ENCODE measurements around the gene KRTAP13-1. TPM values are rescaled to one million over a fixed set of nuclear protein-coding genes. Genes with fewer than 3 reads are reported as not detected.

Gene KRTAP13-1
- total and polyA plus RNA-seq, 4 donors, result not detected

DNA sequence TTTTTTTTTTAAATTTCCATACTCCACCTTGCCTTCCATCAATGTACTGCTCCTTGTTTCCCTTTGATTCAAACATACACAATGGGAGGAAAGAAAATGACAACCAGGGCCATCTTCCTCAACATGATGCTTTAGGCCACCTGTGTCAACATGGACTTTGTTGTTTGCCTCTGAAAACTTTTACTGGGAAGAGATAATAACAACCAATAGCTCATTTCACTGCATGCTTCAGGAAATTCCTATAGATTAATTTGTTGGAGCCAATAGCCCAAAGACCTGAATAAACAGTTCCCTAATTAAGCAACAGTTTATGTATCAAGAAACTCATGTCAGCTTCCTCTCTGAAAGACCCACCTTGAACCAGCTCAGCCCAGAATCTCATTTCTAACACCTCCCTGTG is 47.4 kb downstream of the KRTAP13-1 start:
- TF ChIP-seq, protein P1, sequence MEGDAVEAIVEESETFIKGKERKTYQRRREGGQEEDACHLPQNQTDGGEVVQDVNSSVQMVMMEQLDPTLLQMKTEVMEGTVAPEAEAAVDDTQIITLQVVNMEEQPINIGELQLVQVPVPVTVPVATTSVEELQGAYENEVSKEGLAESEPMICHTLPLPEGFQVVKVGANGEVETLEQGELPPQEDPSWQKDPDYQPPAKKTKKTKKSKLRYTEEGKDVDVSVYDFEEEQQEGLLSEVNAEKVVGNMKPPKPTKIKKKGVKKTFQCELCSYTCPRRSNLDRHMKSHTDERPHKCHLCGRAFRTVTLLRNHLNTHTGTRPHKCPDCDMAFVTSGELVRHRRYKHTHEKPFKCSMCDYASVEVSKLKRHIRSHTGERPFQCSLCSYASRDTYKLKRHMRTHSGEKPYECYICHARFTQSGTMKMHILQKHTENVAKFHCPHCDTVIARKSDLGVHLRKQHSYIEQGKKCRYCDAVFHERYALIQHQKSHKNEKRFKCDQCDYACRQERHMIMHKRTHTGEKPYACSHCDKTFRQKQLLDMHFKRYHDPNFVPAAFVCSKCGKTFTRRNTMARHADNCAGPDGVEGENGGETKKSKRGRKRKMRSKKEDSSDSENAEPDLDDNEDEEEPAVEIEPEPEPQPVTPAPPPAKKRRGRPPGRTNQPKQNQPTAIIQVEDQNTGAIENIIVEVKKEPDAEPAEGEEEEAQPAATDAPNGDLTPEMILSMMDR (IDR thresholded peaks at IDR 0.05; ENCODE audit: control extremely low read depth, extremely low read depth), result no peak
- H3K36me3 ChIP-seq (ENCODE audit: control insufficient read depth in 4 of 4, insufficient read depth in 4 of 4, low read length in 4 of 4), result no peaks in the 10 kb centered on the region
- no peak for ATAC-seq (ENCODE audit: insufficient read depth, low FRiP score)
- H3K9me3 ChIP-seq (ENCODE audit: control insufficient read depth in 4 of 4, insufficient read depth in 3 of 4, low read length in 3 of 4), result no peaks in the 10 kb centered on the region
- H3K27ac ChIP-seq (ENCODE audit: low read depth in 1 of 2, low read length in 1 of 2), result no peak overlapping the region
- H3K9ac ChIP-seq (ENCODE audit: insufficient read depth in 1 of 2, low read length in 2 of 2), result no peak overlapping the region
- DNase-seq, result no peak
- no peaks in the 10 kb centered on the region for H3K4me1 ChIP-seq (ENCODE audit: control insufficient read depth in 5 of 5, insufficient read depth in 5 of 5, low read length in 5 of 5)
- no peak overlapping the region for H3K4me3 ChIP-seq
- H3K27me3 ChIP-seq (ENCODE audit: control insufficient read depth in 3 of 3, insufficient read depth in 3 of 3, low read length in 2 of 3), result no peaks in the 10 kb centered on the region

DNA sequence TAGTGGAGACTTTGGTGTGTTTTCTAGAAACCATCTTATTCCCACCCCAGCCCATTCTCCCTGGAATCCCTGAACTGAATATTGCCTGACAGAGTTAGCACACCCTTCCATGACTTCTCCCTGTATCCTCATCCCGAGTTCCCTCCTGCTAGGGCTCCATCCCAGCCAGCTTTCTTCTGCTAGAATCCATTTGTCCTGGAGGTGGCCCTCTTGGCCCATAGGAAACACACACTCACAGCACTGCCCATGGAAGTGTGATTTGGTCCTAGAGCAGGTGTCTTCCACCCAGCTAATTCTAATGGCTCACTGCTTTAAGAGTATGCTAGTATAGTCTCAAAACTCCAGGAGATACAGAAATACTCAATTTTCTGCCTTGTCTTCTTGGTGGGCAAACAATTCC is 48.4 kb downstream of the KRTAP13-1 start:
- 50 to 56% methylated on average over 1 of the region's 1 CpG for WGBS, 2 donors
- H3K9me3 ChIP-seq (ENCODE audit: control insufficient read depth in 4 of 4, insufficient read depth in 3 of 4, low read length in 3 of 4), result no peaks in the 10 kb centered on the region
- no peaks in the 10 kb centered on the region for H3K4me1 ChIP-seq (ENCODE audit: control insufficient read depth in 5 of 5, insufficient read depth in 5 of 5, low read length in 5 of 5)
- H3K4me3 ChIP-seq, result no peak overlapping the region
- no peaks in the 10 kb centered on the region for H3K27me3 ChIP-seq (ENCODE audit: control insufficient read depth in 3 of 3, insufficient read depth in 3 of 3, low read length in 2 of 3)
- no peak overlapping the region for H3K27ac ChIP-seq (ENCODE audit: low read depth in 1 of 2, low read length in 1 of 2)
- no peak for ATAC-seq (ENCODE audit: insufficient read depth, low FRiP score)
- H3K9ac ChIP-seq (ENCODE audit: insufficient read depth in 1 of 2, low read length in 2 of 2), result no peak overlapping the region
- TF ChIP-seq, protein P1 (IDR thresholded peaks at IDR 0.05; ENCODE audit: control extremely low read depth, extremely low read depth), result no peak
- DNase-seq, result no peak
- H3K36me3 ChIP-seq (ENCODE audit: control insufficient read depth in 4 of 4, insufficient read depth in 4 of 4, low read length in 4 of 4), result no peaks in the 10 kb centered on the region

Small RNA genes lying within 50 kb of the gene (small RNA-seq; reads per million reads assigned to genes)
- gene KRTAP23-1 (ENCODE audit: low replicate concordance) (not detected), gene MIR4327 (ENCODE audit: low replicate concordance) (not detected)

Other genes starting within 250 kb of the KRTAP13-1 start
- gene CLDN17, start 229.2 kb upstream of the KRTAP13-1 start, total RNA-seq, result not detected
- gene CLDN17, start 229.2 kb upstream of the KRTAP13-1 start, polyA plus RNA-seq, result not detected
- 1 to 10 TPM; 2.3 to 3.1 TPM for gene CLDN8, start 179.9 kb upstream of the KRTAP13-1 start, total RNA-seq
- 1 to 10 TPM; 1.1 to 1.3 TPM for gene CLDN8, start 179.9 kb upstream of the KRTAP13-1 start, polyA plus RNA-seq
- gene KRTAP24-1, start 113.1 kb upstream of the KRTAP13-1 start, total RNA-seq, result not detected
- not detected for gene KRTAP24-1, start 113.1 kb upstream of the KRTAP13-1 start, polyA plus RNA-seq
- gene KRTAP25-1, start 106.5 kb upstream of the KRTAP13-1 start, total RNA-seq, result not detected
- gene KRTAP25-1, start 106.5 kb upstream of the KRTAP13-1 start, polyA plus RNA-seq, result not detected
- not detected for gene KRTAP26-1, start 75.7 kb upstream of the KRTAP13-1 start, total RNA-seq
- gene KRTAP26-1, start 75.7 kb upstream of the KRTAP13-1 start, polyA plus RNA-seq, result not detected
- gene KRTAP27-1, start 58.3 kb upstream of the KRTAP13-1 start, total RNA-seq, result not detected
- not detected for gene KRTAP27-1, start 58.3 kb upstream of the KRTAP13-1 start, polyA plus RNA-seq
- gene KRTAP23-1, start 47.4 kb upstream of the KRTAP13-1 start, total RNA-seq, result not detected
- gene KRTAP23-1, start 47.4 kb upstream of the KRTAP13-1 start, polyA plus RNA-seq, result not detected
- gene KRTAP13-2, start 23.8 kb upstream of the KRTAP13-1 start, total RNA-seq, result not detected
- not detected for gene KRTAP13-2, start 23.8 kb upstream of the KRTAP13-1 start, polyA plus RNA-seq
- gene KRTAP13-3, start 29.9 kb downstream of the KRTAP13-1 start, total RNA-seq, result not detected
- gene KRTAP13-3, start 29.9 kb downstream of the KRTAP13-1 start, polyA plus RNA-seq, result not detected
- not detected for gene KRTAP13-4, start 34.2 kb downstream of the KRTAP13-1 start, total RNA-seq
- not detected for gene KRTAP13-4, start 34.2 kb downstream of the KRTAP13-1 start, polyA plus RNA-seq
- not detected for gene KRTAP15-1, start 44.2 kb downstream of the KRTAP13-1 start, total RNA-seq
- not detected for gene KRTAP15-1, start 44.2 kb downstream of the KRTAP13-1 start, polyA plus RNA-seq
- not detected for gene KRTAP19-1, start 84.3 kb downstream of the KRTAP13-1 start, total RNA-seq
- gene KRTAP19-1, start 84.3 kb downstream of the KRTAP13-1 start, polyA plus RNA-seq, result not detected
- gene KRTAP19-2, start 91.4 kb downstream of the KRTAP13-1 start, total RNA-seq, result not detected
- gene KRTAP19-2, start 91.4 kb downstream of the KRTAP13-1 start, polyA plus RNA-seq, result not detected
- gene KRTAP19-3, start 96.0 kb downstream of the KRTAP13-1 start, total RNA-seq, result not detected
- not detected for gene KRTAP19-3, start 96.0 kb downstream of the KRTAP13-1 start, polyA plus RNA-seq
- not detected for gene KRTAP19-4, start 101.1 kb downstream of the KRTAP13-1 start, total RNA-seq
- not detected for gene KRTAP19-4, start 101.1 kb downstream of the KRTAP13-1 start, polyA plus RNA-seq
- gene KRTAP19-5, start 106.1 kb downstream of the KRTAP13-1 start, total RNA-seq, result not detected
- gene KRTAP19-5, start 106.1 kb downstream of the KRTAP13-1 start, polyA plus RNA-seq, result not detected
- not detected for gene KRTAP19-6, start 145.8 kb downstream of the KRTAP13-1 start, total RNA-seq
- not detected for gene KRTAP19-6, start 145.8 kb downstream of the KRTAP13-1 start, polyA plus RNA-seq
- not detected for gene KRTAP19-7, start 165.3 kb downstream of the KRTAP13-1 start, total RNA-seq
- gene KRTAP19-7, start 165.3 kb downstream of the KRTAP13-1 start, polyA plus RNA-seq, result not detected
- gene KRTAP22-2, start 194.4 kb downstream of the KRTAP13-1 start, total RNA-seq, result not detected
- not detected for gene KRTAP22-2, start 194.4 kb downstream of the KRTAP13-1 start, polyA plus RNA-seq
- gene KRTAP6-3, start 196.4 kb downstream of the KRTAP13-1 start, total RNA-seq, result not detected
- not detected for gene KRTAP6-3, start 196.4 kb downstream of the KRTAP13-1 start, polyA plus RNA-seq
- not detected for gene KRTAP6-2, start 202.9 kb downstream of the KRTAP13-1 start, total RNA-seq
- not detected for gene KRTAP6-2, start 202.9 kb downstream of the KRTAP13-1 start, polyA plus RNA-seq
- not detected for gene KRTAP22-1, start 205.1 kb downstream of the KRTAP13-1 start, total RNA-seq
- gene KRTAP22-1, start 205.1 kb downstream of the KRTAP13-1 start, polyA plus RNA-seq, result not detected
- gene KRTAP6-1, start 217.9 kb downstream of the KRTAP13-1 start, total RNA-seq, result not detected
- gene KRTAP6-1, start 217.9 kb downstream of the KRTAP13-1 start, polyA plus RNA-seq, result not detected
- not detected for gene KRTAP20-1, start 220.4 kb downstream of the KRTAP13-1 start, total RNA-seq
- not detected for gene KRTAP20-1, start 220.4 kb downstream of the KRTAP13-1 start, polyA plus RNA-seq
- gene KRTAP20-4, start 224.6 kb downstream of the KRTAP13-1 start, total RNA-seq, result not detected
- not detected for gene KRTAP20-4, start 224.6 kb downstream of the KRTAP13-1 start, polyA plus RNA-seq
- not detected for gene KRTAP20-2, start 239.2 kb downstream of the KRTAP13-1 start, total RNA-seq
- gene KRTAP20-2, start 239.2 kb downstream of the KRTAP13-1 start, polyA plus RNA-seq, result not detected
- not detected for gene KRTAP20-3, start 246.8 kb downstream of the KRTAP13-1 start, total RNA-seq
- not detected for gene KRTAP20-3, start 246.8 kb downstream of the KRTAP13-1 start, polyA plus RNA-seq